Measurements from ENCODE around the gene SLC34A1. TPM values are rescaled to one million over a fixed set of nuclear protein-coding genes. Genes with fewer than 3 reads are reported as not detected.

The SLC34A1 gene
- total RNA-seq, 2 donors from 2014 or later = 0.31 to 0.40 TPM

- H3K9me3 ChIP-seq (ENCODE audit: control insufficient read depth, low read length, poor library complexity, severe bottlenecking) = no peaks in the 10 kb centered on the region
- Mint-ChIP-seq H3K36me3 (ENCODE audit: low read depth) (no peaks in the 10 kb centered on the region), H3K4me1 (peaks cover 39% of the 10 kb centered on the region), H3K27me3 (no peaks in the 10 kb centered on the region), H3K27ac (peak overlapping the region; percentile 97), H3K4me3 (peak overlapping the region; percentile 92)
- DNase-seq = peak; percentile 31 to 60 (median 46)
- peak; percentile 86 for ATAC-seq
Observed at GRCh38 chr5:177389241-177390169, 5.3 kb downstream of the SLC34A1 start.

DNA sequence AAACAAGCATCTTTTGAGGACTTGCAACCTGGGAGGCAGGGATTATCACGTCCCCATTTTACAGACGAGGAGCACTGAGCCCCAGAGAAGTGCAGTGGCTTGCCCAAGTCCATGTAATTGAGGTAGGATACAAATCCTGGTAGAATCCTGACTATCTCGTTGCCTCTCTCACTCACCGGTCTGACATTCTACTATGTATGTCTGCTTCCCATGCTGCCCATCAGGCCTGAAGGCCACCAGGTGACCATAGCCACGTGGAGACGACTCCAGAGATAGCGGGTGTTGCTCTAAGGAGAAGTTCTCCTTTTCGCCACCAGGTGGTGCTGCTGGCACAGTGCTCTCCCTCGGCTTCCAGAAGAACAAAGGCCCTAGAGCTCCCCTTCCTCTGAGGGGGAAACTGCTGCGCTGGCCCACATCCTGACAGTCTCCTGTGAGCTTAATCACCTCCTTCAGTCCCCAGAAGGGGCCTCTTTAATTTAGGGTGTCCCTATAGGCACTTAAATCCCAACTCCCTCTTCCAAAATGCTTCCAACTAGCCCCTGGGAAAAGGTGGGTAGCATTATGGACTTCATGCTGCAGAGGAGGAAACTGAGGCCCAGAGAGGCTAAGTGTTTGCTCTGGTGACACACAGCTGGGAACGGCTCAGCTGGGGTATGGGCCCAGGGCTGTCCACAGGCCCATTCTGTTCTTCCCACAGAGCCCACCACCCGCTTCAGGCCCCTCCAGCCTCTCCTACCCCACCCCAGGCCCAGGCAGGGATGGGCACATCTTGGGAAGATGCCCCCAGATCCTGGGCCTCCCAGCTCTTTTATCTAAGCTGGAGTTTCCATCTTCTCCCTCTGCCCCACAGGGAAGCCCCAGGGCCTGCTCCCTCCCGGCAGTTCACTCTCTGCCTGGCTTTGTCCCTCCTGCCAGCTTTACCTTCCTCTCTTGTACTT lies 6.4 kb downstream of the SLC34A1 start:
- ATAC-seq = peak; percentile 59
- Mint-ChIP-seq H3K36me3 (ENCODE audit: low read depth) (no peaks in the 10 kb centered on the region), H3K4me3 (peak overlapping the region; percentile 92), H3K27me3 (no peaks in the 10 kb centered on the region), H3K27ac (peak overlapping the region; percentile 97), H3K4me1 (peaks cover 33% of the 10 kb centered on the region)
- H3K9me3 ChIP-seq (ENCODE audit: control insufficient read depth, low read length, poor library complexity, severe bottlenecking) = no peaks in the 10 kb centered on the region
- peak; percentile 67 to 85 (median 78) for DNase-seq

GRCh38 chr5:177392765-177393164 lies 8.5 kb downstream of the SLC34A1 start:
- no peaks in the 10 kb centered on the region for H3K9me3 ChIP-seq (ENCODE audit: control insufficient read depth, low read length, poor library complexity, severe bottlenecking)
- ATAC-seq (no peak), DNase-seq (no peak)
- H3K36me3 Mint-ChIP-seq (ENCODE audit: low read depth) = no peaks in the 10 kb centered on the region
- no peaks in the 10 kb centered on the region for H3K27me3 Mint-ChIP-seq
- H3K4me3 Mint-ChIP-seq = no peak overlapping the region
- peaks cover 33% of the 10 kb centered on the region for H3K4me1 Mint-ChIP-seq
- H3K27ac Mint-ChIP-seq = peak overlapping the region; percentile 57

GRCh38 chr5:177393206-177393765 lies 9.1 kb downstream of the SLC34A1 start:
- Mint-ChIP-seq H3K27me3 (no peaks in the 10 kb centered on the region), H3K4me3 (no peak overlapping the region), H3K36me3 (ENCODE audit: low read depth) (no peaks in the 10 kb centered on the region), H3K4me1 (peaks cover 31% of the 10 kb centered on the region), H3K27ac (peak overlapping the region; percentile 57)
- H3K9me3 ChIP-seq (ENCODE audit: control insufficient read depth, low read length, poor library complexity, severe bottlenecking) = no peaks in the 10 kb centered on the region
- DNase-seq = no peak
- ATAC-seq = no peak

DNA sequence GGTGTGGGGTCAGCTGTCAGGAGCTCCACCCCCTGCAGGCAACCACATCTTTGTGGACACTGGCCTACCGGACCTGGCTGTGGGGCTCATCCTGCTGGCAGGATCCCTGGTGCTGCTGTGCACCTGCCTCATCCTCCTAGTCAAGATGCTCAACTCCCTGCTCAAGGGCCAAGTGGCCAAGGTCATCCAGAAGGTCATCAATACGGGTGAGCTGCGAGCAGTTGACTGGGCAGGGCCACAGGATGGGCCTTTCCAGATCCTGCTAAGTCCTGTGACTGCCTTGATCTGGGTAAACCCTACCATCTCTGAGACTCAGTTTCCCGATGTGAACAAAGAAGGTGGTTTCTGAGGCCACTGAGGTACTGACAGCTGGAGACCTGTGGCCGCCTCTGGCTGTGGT lies 9.8 kb downstream of the SLC34A1 start:
- ATAC-seq = no peak
- Mint-ChIP-seq H3K36me3 (ENCODE audit: low read depth) (no peaks in the 10 kb centered on the region), H3K27me3 (no peaks in the 10 kb centered on the region), H3K4me3 (no peak overlapping the region), H3K27ac (no peak overlapping the region), H3K4me1 (peaks cover 24% of the 10 kb centered on the region)
- no peaks in the 10 kb centered on the region for H3K9me3 ChIP-seq (ENCODE audit: control insufficient read depth, low read length, poor library complexity, severe bottlenecking)
- no peak for DNase-seq

DNA sequence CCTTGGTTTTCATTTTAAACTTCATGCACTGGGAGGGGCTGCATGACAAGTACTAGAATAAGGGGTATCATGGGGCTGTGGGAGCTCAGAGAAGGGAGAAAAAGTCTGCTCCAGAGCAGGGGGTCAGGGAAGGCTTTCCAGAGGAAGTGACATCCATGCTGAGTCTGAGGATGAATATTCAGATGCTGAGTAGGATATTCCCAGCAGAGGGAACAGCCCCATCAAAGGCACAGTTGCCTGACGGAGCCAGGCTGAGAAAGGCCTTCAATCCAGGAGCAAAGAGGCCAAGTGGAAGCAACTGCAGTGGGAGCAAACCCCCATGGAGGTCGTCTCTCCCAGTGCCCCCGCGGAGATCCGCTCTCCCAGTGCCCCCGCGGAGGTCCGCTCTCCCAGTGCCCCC lies 11.8 kb downstream of the SLC34A1 start:
- no peaks in the 10 kb centered on the region for H3K9me3 ChIP-seq (ENCODE audit: control insufficient read depth, low read length, poor library complexity, severe bottlenecking)
- ATAC-seq (no peak), DNase-seq (no peak)
- no peaks in the 10 kb centered on the region for H3K27me3 Mint-ChIP-seq
- H3K36me3 Mint-ChIP-seq (ENCODE audit: low read depth) = no peaks in the 10 kb centered on the region
- peaks cover 6% of the 10 kb centered on the region for H3K4me1 Mint-ChIP-seq
- no peak overlapping the region for H3K27ac Mint-ChIP-seq
- H3K4me3 Mint-ChIP-seq = no peak overlapping the region

DNA sequence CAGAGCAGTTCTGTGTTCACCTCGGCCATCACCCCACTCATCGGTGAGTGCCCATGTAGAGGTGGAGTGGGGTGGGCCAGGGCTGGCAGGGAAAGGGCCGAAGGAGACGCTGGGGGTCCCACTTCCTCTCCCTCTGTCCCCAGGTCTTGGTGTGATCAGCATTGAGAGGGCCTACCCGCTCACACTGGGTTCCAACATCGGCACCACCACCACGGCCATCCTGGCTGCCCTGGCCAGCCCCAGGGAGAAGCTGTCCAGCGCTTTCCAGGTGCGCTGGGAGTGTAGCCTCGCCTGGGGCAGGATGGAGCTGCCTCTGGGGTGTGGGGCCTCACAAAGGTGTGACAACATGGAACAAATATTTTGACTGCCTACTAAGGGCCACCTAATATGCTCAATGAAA lies 12.6 kb downstream of the SLC34A1 start:
- H3K27me3 Mint-ChIP-seq = no peaks in the 10 kb centered on the region
- H3K36me3 Mint-ChIP-seq (ENCODE audit: low read depth) = no peaks in the 10 kb centered on the region
- H3K4me3 Mint-ChIP-seq = no peak overlapping the region
- DNase-seq (no peak), ATAC-seq (no peak)
- no peak overlapping the region for H3K27ac Mint-ChIP-seq
- H3K9me3 ChIP-seq (ENCODE audit: control insufficient read depth, low read length, poor library complexity, severe bottlenecking) = no peaks in the 10 kb centered on the region
- peaks cover 2% of the 10 kb centered on the region for H3K4me1 Mint-ChIP-seq

GRCh38 chr5:177397875-177398390 lies 13.7 kb downstream of the SLC34A1 start:
- no peak overlapping the region for H3K27ac Mint-ChIP-seq
- H3K9me3 ChIP-seq (ENCODE audit: control insufficient read depth, low read length, poor library complexity, severe bottlenecking) = no peaks in the 10 kb centered on the region
- DNase-seq = no peak
- H3K4me1 Mint-ChIP-seq = peaks cover 7% of the 10 kb centered on the region
- ATAC-seq = no peak
- H3K4me3 Mint-ChIP-seq = no peak overlapping the region
- H3K36me3 Mint-ChIP-seq (ENCODE audit: low read depth) = no peaks in the 10 kb centered on the region
- H3K27me3 Mint-ChIP-seq = no peaks in the 10 kb centered on the region

DNA sequence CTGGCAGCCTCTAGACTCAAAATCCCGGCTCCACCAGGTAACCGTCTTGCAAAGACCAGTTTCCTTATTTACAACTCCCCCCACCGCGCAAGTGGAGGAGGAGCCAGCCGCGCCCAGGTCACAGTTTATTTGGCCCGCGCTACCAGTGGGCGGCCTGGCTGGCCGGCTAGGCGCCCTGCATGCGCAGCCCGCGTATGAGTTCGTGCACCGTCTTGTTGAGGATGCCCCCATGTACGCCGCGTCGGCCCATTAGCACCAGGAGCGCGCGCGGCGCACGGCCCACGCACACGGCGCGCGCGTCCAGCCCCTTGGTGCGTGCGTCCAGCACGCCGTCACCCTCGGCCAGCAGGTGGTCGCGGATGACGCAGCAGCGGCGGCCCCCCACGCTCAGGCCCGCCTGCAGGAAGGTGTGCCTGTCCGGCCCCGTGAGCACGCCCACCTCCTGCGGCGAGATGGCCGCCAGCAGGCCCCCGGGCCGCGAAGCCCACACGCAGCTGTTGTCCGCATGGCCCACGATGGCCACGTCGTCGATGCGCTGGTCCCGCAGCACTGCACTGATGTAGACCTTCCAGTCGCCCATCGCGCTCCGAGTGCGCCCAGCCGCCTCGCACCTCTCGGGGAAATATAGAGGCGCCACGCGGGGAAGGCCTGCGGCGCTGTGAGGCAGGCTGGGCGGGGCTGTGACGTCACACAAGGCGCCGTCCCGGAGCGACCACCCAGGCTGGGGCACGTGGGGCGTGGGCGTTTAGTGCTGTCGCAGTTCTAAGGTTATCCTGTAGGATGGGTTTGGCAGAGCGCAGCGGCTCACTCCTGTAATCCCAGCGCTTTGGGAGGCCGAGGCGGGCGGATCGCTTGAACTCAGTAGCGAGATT lies 16.0 kb downstream of the SLC34A1 start, which contains the start of gene PFN3:
Gene PFN3, minus strand, starts transcription at position 665 of the 872 bp plus-strand sequence. Its CDS starts 85 bp downstream, at position 580.
- Mint-ChIP-seq H3K4me1 (peaks cover 15% of the 10 kb centered on the region), H3K36me3 (ENCODE audit: low read depth) (no peaks in the 10 kb centered on the region), H3K27ac (peak within 1 kb of the TSS; percentile 71), H3K4me3 (no peak within 1 kb of the TSS), H3K27me3 (no peaks in the 10 kb centered on the region)
- no peak for DNase-seq
- no peaks in the 10 kb centered on the region for H3K9me3 ChIP-seq (ENCODE audit: control insufficient read depth, low read length, poor library complexity, severe bottlenecking)
- no peak for ATAC-seq

DNA sequence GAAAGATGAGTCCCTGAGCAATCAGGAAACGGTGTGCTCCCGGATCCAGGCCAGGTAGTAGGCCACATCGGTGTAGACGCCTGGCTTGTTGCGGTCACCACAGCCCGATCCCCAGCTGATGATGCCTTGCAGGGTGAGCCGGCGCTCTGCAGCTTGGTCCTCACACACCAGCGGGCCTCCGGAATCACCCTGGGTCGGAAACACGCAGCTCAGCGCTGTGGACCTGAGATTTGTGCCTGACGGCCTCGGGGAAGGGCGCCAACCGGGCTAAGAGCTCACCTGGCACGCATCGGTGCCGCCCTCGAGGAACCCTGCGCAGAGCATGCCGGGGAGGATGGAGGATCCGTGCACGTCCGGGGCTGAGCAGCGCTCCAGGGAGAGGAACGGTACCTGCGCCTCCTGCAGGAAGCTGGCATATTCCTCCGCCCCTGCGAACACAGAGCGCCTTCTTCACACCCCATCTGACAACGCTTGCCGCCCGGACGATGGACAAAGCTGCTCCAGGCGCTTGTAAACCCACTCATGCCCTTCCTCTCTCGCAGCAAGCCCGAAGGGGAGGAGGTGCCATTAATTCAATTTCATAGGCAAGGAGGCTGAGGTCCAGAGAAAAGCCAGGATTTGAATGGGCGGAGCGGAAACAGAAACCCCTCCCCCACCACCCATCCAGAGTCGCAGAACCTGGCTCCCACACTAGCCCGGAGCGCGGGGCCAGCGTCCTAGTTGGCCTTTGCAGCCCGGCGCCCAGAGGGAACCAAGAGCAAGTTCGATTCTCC lies 18.2 kb downstream of the SLC34A1 start:
- ATAC-seq (peak; percentile 45), DNase-seq (peak; percentile 47 to 49 (median 49))
- Mint-ChIP-seq H3K36me3 (ENCODE audit: low read depth) (no peaks in the 10 kb centered on the region), H3K27me3 (no peaks in the 10 kb centered on the region), H3K4me3 (peak overlapping the region; percentile 87), H3K4me1 (peaks cover 19% of the 10 kb centered on the region), H3K27ac (peak overlapping the region; percentile 85)
- H3K9me3 ChIP-seq (ENCODE audit: control insufficient read depth, low read length, poor library complexity, severe bottlenecking) = no peaks in the 10 kb centered on the region

- Mint-ChIP-seq H3K4me3 (peak overlapping the region; percentile 87), H3K27ac (peak overlapping the region; percentile 85), H3K4me1 (peaks cover 19% of the 10 kb centered on the region), H3K27me3 (no peaks in the 10 kb centered on the region), H3K36me3 (ENCODE audit: low read depth) (no peaks in the 10 kb centered on the region)
- H3K9me3 ChIP-seq (ENCODE audit: control insufficient read depth, low read length, poor library complexity, severe bottlenecking) = no peaks in the 10 kb centered on the region
- peak; percentile 59 for ATAC-seq
- DNase-seq = peak; percentile 48 to 56 (median 51)
Observed at GRCh38 chr5:177403102-177403791, 19.0 kb downstream of the SLC34A1 start.

Data from T-helper 17 cell (primary cell).